SH-SY5Y (cell line): Measurements from ENCODE around the gene MAP3K14.

Experiments
- GATA2 ChIP-seq: IDR thresholded peaks from 2 replicates; pipeline ENCODE4 v1.6.1; 2011; ENCODE audit warnings: mild to moderate bottlenecking, low read depth, low read length
- GATA3 ChIP-seq: IDR thresholded peaks from 2 replicates; pipeline ENCODE4 v1.6.1; 2011; ENCODE audit warnings: low read depth, mild to moderate bottlenecking, low read length, moderate library complexity

DNA sequence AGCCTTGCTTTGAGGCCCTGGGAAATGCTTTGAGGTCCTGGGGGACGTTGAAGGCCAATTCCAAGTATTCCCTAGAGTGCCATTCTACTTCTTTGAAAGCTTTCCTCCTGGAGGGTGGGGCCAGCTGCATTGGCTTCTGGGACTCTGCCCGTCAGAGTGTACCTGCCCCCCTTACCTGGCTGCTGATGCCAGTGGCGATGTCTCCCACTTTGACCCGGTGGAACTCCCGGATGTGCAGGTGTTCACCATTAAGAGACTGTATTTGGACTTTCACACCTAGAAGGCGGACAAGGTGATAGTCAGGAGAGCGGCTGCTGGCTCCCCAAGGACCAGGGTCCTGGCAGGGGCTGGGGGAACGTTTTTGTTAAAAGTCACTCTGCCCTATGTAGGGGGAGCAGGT, 51.8 kb downstream of the MAP3K14 start:
- TF ChIP-seq GATA3: no peak
- no peak for TF ChIP-seq GATA2
